H9 (cell line): Measurements from ENCODE around the gene C20orf144. TPM values are rescaled to one million over a fixed set of nuclear protein-coding genes. Genes with fewer than 3 reads are reported as not detected.

Source experiments
- DNase-seq: peaks from one replicate; pipeline ENCODE4 v3.0.0-alpha.2; 2017
- H2AFZ ChIP-seq: one replicate; pipeline ENCODE4 v1.6.1; 2013; ENCODE audit warnings: mild to moderate bottlenecking, low read length, control low read depth, moderate library complexity
- H2AK5ac ChIP-seq: 2 replicates; pipeline ENCODE4 v1.6.1; 2013; ENCODE audit warnings: low read length, control low read depth, mixed read lengths; ENCODE audit not compliant: insufficient read length
- H2BK120ac ChIP-seq: one replicate; pipeline ENCODE4 v1.6.1; 2013; ENCODE audit warnings: low read depth, mild to moderate bottlenecking, low read length, control low read depth, inconsistent platforms; ENCODE audit not compliant: poor library complexity, severe bottlenecking
- H2BK12ac ChIP-seq: 2 replicates; pipeline ENCODE4 v1.6.1; 2013; ENCODE audit warnings: low read length, control low read depth, mixed read lengths, low read depth; ENCODE audit not compliant: insufficient read length
- H2BK15ac ChIP-seq: 2 replicates; pipeline ENCODE4 v1.6.1; 2013; ENCODE audit warnings: low read depth, low read length, control low read depth
- H2BK20ac ChIP-seq: one replicate; pipeline ENCODE4 v1.6.1; 2013; ENCODE audit warnings: low read depth, mild to moderate bottlenecking, low read length, control low read depth, inconsistent platforms; ENCODE audit not compliant: poor library complexity, severe bottlenecking
- H2BK5ac ChIP-seq: 2 replicates; pipeline ENCODE4 v1.6.1; 2013; ENCODE audit warnings: low read length, control low read depth, mixed read lengths; ENCODE audit not compliant: insufficient read length
- H3K14ac ChIP-seq: 2 replicates; pipeline ENCODE4 v1.6.1; 2013; ENCODE audit warnings: low read length, control low read depth; ENCODE audit not compliant: insufficient read depth
- H3K18ac ChIP-seq: 2 replicates; pipeline ENCODE4 v1.6.1; 2013; ENCODE audit warnings: low read depth, mild to moderate bottlenecking, mixed read lengths, low read length, control low read depth; ENCODE audit not compliant: insufficient read length
- H3K23ac ChIP-seq: 2 replicates; pipeline ENCODE4 v1.6.1; 2013; ENCODE audit warnings: low read length, control low read depth, mixed read lengths, low read depth; ENCODE audit not compliant: insufficient read length
- H3K23me2 ChIP-seq: 2 replicates; pipeline ENCODE4 v1.6.1; 2013; ENCODE audit warnings: low read depth, mild to moderate bottlenecking, mixed read lengths, low read length, control low read depth; ENCODE audit not compliant: insufficient read length, poor library complexity, severe bottlenecking
- H3K27ac ChIP-seq: 2 replicates; pipeline ENCODE4 v1.5.1; 2013; ENCODE audit warnings: low read length, control low read depth, mixed read lengths, low read depth; ENCODE audit not compliant: insufficient read length
- H3K27me3 ChIP-seq: 2 replicates; pipeline ENCODE4 v1.6.1; 2013; ENCODE audit warnings: low read length, control low read depth, inconsistent platforms; ENCODE audit not compliant: insufficient read depth
- H3K4ac ChIP-seq: 2 replicates; pipeline ENCODE4 v1.6.1; 2013; ENCODE audit warnings: low read depth, mild to moderate bottlenecking, control low read depth, inconsistent platforms, low read length, moderate library complexity
- H3K4me1 ChIP-seq: 2 replicates; pipeline ENCODE4 v1.6.1; 2013; ENCODE audit warnings: low read length, control low read depth, inconsistent platforms; ENCODE audit not compliant: insufficient read depth
- H3K4me2 ChIP-seq: 2 replicates; pipeline ENCODE4 v1.6.1; 2013; ENCODE audit warnings: low read length, control low read depth, mixed read lengths; ENCODE audit not compliant: insufficient read length, insufficient read depth
- H3K56ac ChIP-seq: 2 replicates; pipeline ENCODE4 v1.6.1; 2013; ENCODE audit warnings: low read depth, mild to moderate bottlenecking, mixed read lengths, low read length, control low read depth; ENCODE audit not compliant: insufficient read length
- H3K79me1 ChIP-seq: 2 replicates; pipeline ENCODE4 v1.6.1; 2013; ENCODE audit warnings: low read depth, mild to moderate bottlenecking, moderate library complexity, low read length, control low read depth, inconsistent platforms; ENCODE audit not compliant: insufficient read depth, poor library complexity, severe bottlenecking
- H3K79me2 ChIP-seq: 2 replicates; pipeline ENCODE4 v1.6.1; 2013; ENCODE audit warnings: low read length, control low read depth, inconsistent platforms; ENCODE audit not compliant: insufficient read depth
- H3K9ac ChIP-seq: 2 replicates; pipeline ENCODE4 v1.6.1; 2013; ENCODE audit warnings: low read length, control low read depth, mixed read lengths; ENCODE audit not compliant: insufficient read length; ENCODE audit errors: extremely low read depth
- H3K9me3 ChIP-seq: one replicate; pipeline ENCODE4 v1.6.1; 2013; ENCODE audit warnings: low read depth, low read length, inconsistent platforms; ENCODE audit not compliant: control insufficient read depth
- H3T11ph ChIP-seq: one replicate; pipeline ENCODE4 v1.6.1; 2013; ENCODE audit warnings: mild to moderate bottlenecking, low read length, control low read depth, inconsistent platforms
- H4K20me1 ChIP-seq: one replicate; pipeline ENCODE4 v1.6.1; 2013; ENCODE audit not compliant: control insufficient read depth, insufficient read length, insufficient read depth
- H4K5ac ChIP-seq: 2 replicates; pipeline ENCODE4 v1.6.1; 2013; ENCODE audit warnings: low read depth, mild to moderate bottlenecking, mixed read lengths, low read length, control low read depth; ENCODE audit not compliant: insufficient read length
- H4K8ac ChIP-seq: replicated peaks from 2 replicates; pipeline ENCODE4 v1.6.1; 2013; ENCODE audit warnings: low read length, control low read depth, mixed read lengths, low read depth; ENCODE audit not compliant: insufficient read length
- H4K91ac ChIP-seq: 2 replicates; pipeline ENCODE4 v1.6.1; 2013; ENCODE audit warnings: low read depth, mild to moderate bottlenecking, moderate library complexity, mixed read lengths, low read length, control low read depth; ENCODE audit not compliant: insufficient read length
- H3K27ac Mint-ChIP-seq, 3 experiments: 2 replicates in 2 of 3; 3 replicates in 1 of 3; pipeline ENCODE4 v1.8.0; 2020 to 2021; ENCODE audit warnings: mixed read lengths in 3 of 3, mild to moderate bottlenecking in 1 of 3, moderate library complexity in 1 of 3
- H3K27me3 Mint-ChIP-seq: 2 replicates; pipeline ENCODE4 v1.8.0; 2021; ENCODE audit warnings: low read depth, mild to moderate bottlenecking, moderate library complexity, mixed read lengths
- H3K36me3 Mint-ChIP-seq, 3 experiments: 2 replicates in 2 of 3; 3 replicates in 1 of 3; pipeline ENCODE4 v1.8.0; 2020 to 2021; ENCODE audit warnings: low read depth in 3 of 3, mixed read lengths in 3 of 3; ENCODE audit not compliant: insufficient read depth in 1 of 3
- H3K4me1 Mint-ChIP-seq, 2 experiments: 2 replicates each; pipeline ENCODE4 v1.8.0; 2020; ENCODE audit warnings: mixed read lengths in 2 of 2
- H3K4me3 Mint-ChIP-seq, 2 experiments: 2 replicates in 1 of 2; 3 replicates in 1 of 2; pipeline ENCODE4 v1.8.0; 2020 to 2021; ENCODE audit warnings: mild to moderate bottlenecking in 2 of 2, mixed read lengths in 2 of 2, moderate library complexity in 1 of 2
- H3K9me3 Mint-ChIP-seq, 2 experiments: 2 replicates in 1 of 2; 3 replicates in 1 of 2; pipeline ENCODE4 v1.8.0; 2020; ENCODE audit warnings: mild to moderate bottlenecking in 2 of 2, mixed read lengths in 2 of 2, moderate library complexity in 1 of 2
- WGBS: extraction: QIAGEN DNeasy Blood & Tissue Kit; methylation state at CpG from one replicate; pipeline ENCODE4 v1.1.7; 2013; ENCODE audit warnings: missing lambda C conversion rate, low lambda C conversion rate, mixed read lengths; ENCODE audit not compliant: insufficient read length; ENCODE audit errors: extremely low coverage; 5-methylcytosine and 5-hydroxymethylcytosine counted together
- total RNA-seq: library from RNA; stranded (reverse); gene quantifications from 2 replicates; pipeline ENCODE4 v1.2.1, GENCODE V29; 2021
- TF ChIP-seq, protein P1 (sequence below): fragments of 200-600 bp; sonication (generic); conservative IDR thresholded peaks from 3 replicates; pipeline ENCODE4 v1.8.0; 2021; ENCODE audit warnings: antibody characterized with exemption, mild to moderate bottlenecking

The C20orf144 gene
- total RNA-seq, 1 experiment from 2014 or later, result 0.26 TPM

DNA sequence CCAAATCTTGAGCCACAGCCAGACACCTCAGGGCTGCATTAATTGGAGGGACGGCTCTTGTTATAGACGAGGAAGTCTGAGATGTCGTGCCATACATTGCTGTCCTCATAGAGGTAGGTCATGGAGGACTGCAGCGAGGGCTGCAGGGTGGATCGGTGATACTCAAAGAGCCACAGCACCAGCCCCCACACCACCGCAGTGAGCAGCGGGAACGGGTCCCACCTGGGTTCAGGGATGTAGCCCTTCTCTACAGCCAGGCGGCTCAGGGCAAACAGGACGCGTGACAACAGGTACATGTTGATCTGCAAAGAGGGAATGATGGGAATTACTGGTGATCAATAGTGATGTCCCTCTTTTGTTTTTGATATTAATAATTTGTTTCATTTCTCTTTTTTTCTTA is 45.5 kb downstream of the C20orf144 start:
- H3K27ac Mint-ChIP-seq, result peak overlapping the region in 1 of 3 experiments; percentile 35; a peak in 1 of 7 replicates
- H3K4me1 Mint-ChIP-seq, result peaks cover 13 to 25% of the 10 kb centered on the region in 2 experiments

More for the DNA sequence above, 45.5 kb downstream of the C20orf144 start:
- Histone ChIP-seq H3K4me1 (no peaks in the 10 kb centered on the region; the same call in 1 of the 2 replicates), H3K79me2 (no peaks in the 10 kb centered on the region), H4K91ac (no peak overlapping the region), H3K18ac (no peak overlapping the region), H3K56ac (no peak overlapping the region), H4K5ac (no peak overlapping the region), H2BK120ac (no peak overlapping the region), H2BK20ac (no peak overlapping the region), H3T11ph (no peak overlapping the region), H3K9me3 (no peaks in the 10 kb centered on the region), H3K4me2 (no peak overlapping the region), H3K23me2 (no peaks in the 10 kb centered on the region), H3K14ac (no peak overlapping the region), H2BK15ac (no peak overlapping the region), H4K20me1 (no peaks in the 10 kb centered on the region), H4K8ac (no peak overlapping the region), H3K79me1 (no peaks in the 10 kb centered on the region), H3K27me3 (no peaks in the 10 kb centered on the region), H3K4ac (no peak overlapping the region), H2BK12ac (no peak overlapping the region), H2AFZ (no peak overlapping the region), H3K23ac (no peak overlapping the region), H3K9ac (no peak overlapping the region), H3K27ac (no peak overlapping the region), H2AK5ac (no peak overlapping the region), H2BK5ac (no peak overlapping the region)
- Mint-ChIP-seq H3K27me3 (peaks cover 3% of the 10 kb centered on the region; the same call in 1 of the 2 replicates), H3K4me3 (no peak overlapping the region), H3K36me3 (peaks cover 2 to 6% (median 4%) of the 10 kb centered on the region in 3 experiments; a peak in 3 of 7 replicates), H3K9me3 (peaks cover 0 to 11% of the 10 kb centered on the region in 2 experiments; a peak in 3 of 5 replicates)
- TF ChIP-seq, protein P1, sequence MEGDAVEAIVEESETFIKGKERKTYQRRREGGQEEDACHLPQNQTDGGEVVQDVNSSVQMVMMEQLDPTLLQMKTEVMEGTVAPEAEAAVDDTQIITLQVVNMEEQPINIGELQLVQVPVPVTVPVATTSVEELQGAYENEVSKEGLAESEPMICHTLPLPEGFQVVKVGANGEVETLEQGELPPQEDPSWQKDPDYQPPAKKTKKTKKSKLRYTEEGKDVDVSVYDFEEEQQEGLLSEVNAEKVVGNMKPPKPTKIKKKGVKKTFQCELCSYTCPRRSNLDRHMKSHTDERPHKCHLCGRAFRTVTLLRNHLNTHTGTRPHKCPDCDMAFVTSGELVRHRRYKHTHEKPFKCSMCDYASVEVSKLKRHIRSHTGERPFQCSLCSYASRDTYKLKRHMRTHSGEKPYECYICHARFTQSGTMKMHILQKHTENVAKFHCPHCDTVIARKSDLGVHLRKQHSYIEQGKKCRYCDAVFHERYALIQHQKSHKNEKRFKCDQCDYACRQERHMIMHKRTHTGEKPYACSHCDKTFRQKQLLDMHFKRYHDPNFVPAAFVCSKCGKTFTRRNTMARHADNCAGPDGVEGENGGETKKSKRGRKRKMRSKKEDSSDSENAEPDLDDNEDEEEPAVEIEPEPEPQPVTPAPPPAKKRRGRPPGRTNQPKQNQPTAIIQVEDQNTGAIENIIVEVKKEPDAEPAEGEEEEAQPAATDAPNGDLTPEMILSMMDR, result no peak
- no peak for DNase-seq
- WGBS, result no CpG with 5 or more reads among the region's 11 CpGs
